Stimulated activated naive CD8-positive, alpha-beta T cell treated with anti-CD3 and anti-CD28 coated beads, Interleukin-15, amount 100 ng/mL, for 72 hours (primary cell): Measurements from ENCODE around the gene NEK1.
"Not testable (repeated sequence)": the region's sequence is repeated elsewhere in the genome, so short reads cannot be mapped to it uniquely, and the experiment has no call there.

ENCODE experiments used
- ATAC-seq: fragments of 150-1000 bp; cut with Tn5 transposase; 2 replicates; pipeline ENCODE4 v1.10.0; 2021; ENCODE audit warnings: mild to moderate bottlenecking, moderate library complexity
- DNase-seq, 2 donors: peaks; one replicate each; pipeline ENCODE4 v3.0.0; 2021 to 2022
- H3K27ac Mint-ChIP-seq, 2 donors: one replicate each; pipeline ENCODE4 v1.8.0; 2022; ENCODE audit warnings: mild to moderate bottlenecking in 2 of 2, mixed read lengths in 2 of 2, moderate library complexity in 2 of 2
- H3K27me3 Mint-ChIP-seq: one replicate; pipeline ENCODE4 v1.8.0; 2022; ENCODE audit warnings: mixed read lengths
- H3K4me1 Mint-ChIP-seq: one replicate; pipeline ENCODE4 v1.8.0; 2022; ENCODE audit warnings: mild to moderate bottlenecking, mixed read lengths
- H3K4me3 Mint-ChIP-seq, 2 donors: one replicate each; pipeline ENCODE4 v1.8.0; 2022; ENCODE audit warnings: mild to moderate bottlenecking in 2 of 2, mixed read lengths in 2 of 2, moderate library complexity in 1 of 2
- H3K9me3 Mint-ChIP-seq, 2 donors: one replicate each; pipeline ENCODE4 v1.8.0; 2022; ENCODE audit warnings: mixed read lengths in 2 of 2

Gene NEK1

GRCh38 chr4:169443748-169444147 is 168.6 kb downstream of the NEK1 start:
- Mint-ChIP-seq H3K9me3 (peaks cover 45 to 51% of the 10 kb centered on the region in 2 donors), H3K4me1 (no peaks in the 10 kb centered on the region), H3K4me3 (no peak overlapping the region), H3K27me3 (no peaks in the 10 kb centered on the region), H3K27ac (no peak overlapping the region)
- ATAC-seq (no peak), DNase-seq (no peak)

DNA sequence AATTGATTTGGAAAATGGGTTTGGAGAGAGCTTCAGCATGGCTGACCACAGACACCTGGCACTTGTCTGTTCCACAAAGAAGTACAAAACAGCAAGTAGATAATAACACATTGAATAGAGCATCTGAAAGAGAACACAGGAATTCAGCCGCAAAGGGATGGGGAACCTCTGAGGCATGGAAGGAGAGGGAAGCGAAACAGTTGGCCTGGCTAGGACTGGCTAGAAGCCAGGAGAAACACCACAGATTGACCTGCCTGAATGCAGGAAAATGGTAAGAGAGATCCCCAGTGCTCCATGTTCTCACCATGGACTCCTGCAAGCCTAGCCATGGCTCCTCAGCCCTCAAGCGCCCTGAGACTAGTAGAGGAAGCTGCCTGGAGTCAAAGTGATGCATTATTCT is 171.9 kb downstream of the NEK1 start:
- Mint-ChIP-seq H3K27ac (peak overlapping the region in 1 of 2 donors; percentile 87), H3K4me1 (no peaks in the 10 kb centered on the region), H3K27me3 (no peaks in the 10 kb centered on the region), H3K9me3 (peaks cover 26 to 32% of the 10 kb centered on the region in 2 donors), H3K4me3 (no peak overlapping the region)
- no peak for DNase-seq
- ATAC-seq = no peak

DNA sequence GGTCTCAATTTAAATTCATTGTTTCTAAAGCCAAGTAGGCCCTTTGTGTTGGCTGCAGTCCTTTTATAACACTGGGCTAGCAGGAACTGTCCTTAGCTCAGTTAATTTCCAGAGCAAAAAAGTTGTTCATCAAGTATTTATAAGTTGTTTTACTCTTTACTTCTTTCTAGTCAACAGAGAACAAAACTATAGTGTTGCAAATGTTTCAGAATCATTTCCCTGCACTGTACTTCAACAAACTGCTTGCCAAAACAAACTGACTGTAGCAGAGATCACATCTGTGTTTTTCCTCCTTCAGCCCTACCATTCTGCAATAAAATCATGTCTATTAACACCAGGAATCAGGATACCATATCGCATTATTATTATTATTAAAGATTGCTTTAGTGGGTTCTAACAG is 173.1 kb downstream of the NEK1 start:
- Mint-ChIP-seq H3K4me3 (no peak overlapping the region), H3K4me1 (no peaks in the 10 kb centered on the region), H3K27me3 (no peaks in the 10 kb centered on the region), H3K27ac (no peak overlapping the region), H3K9me3 (peaks cover 15 to 20% of the 10 kb centered on the region in 2 donors)
- DNase-seq (no peak), ATAC-seq (no peak)

- H3K27me3 Mint-ChIP-seq = no peaks in the 10 kb centered on the region
- no peaks in the 10 kb centered on the region for H3K4me1 Mint-ChIP-seq
- H3K27ac Mint-ChIP-seq = no peak overlapping the region
- DNase-seq = no peak
- H3K9me3 Mint-ChIP-seq = peaks cover 5 to 9% of the 10 kb centered on the region in 2 donors
- no peak for ATAC-seq
- H3K4me3 Mint-ChIP-seq = no peak overlapping the region
These were observed 174.3 kb downstream of the NEK1 start for GRCh38 chr4:169438057-169438480.

DNA sequence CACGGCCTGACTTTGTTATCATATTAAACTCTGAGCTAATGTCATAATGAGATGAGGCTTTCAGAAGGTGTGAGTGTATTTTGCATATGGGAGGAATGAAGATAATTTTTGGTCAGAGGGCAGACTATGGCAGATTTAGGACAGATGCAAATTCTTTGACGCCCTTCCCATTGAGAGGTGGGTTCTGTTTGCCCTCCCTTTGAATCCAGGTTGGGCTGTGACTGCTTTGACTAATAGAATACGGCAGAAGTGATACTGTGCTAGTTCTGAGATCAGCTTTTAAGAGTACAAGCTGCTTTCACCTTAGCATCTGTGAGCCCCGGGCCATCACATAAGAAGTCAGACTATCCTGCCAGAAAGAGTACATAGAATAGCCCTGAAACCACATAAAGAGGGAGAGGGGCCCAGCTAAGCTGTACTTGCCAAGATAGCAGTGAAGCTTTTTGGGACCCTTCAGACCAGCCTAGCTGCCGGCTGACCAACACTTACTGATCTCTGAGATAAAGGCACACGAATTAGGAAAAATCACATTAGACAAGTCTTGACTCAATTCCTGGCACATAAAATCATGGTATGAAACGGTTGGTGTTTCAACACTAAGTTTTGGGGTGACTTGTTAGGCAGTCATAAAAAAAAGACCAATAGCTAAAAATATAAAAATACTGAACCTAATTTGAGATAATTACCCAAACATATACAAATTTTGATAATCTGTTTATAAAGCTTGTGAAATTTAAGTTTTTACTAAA is 174.9 kb downstream of the NEK1 start:
- peaks cover 4 to 7% of the 10 kb centered on the region in 2 donors for H3K9me3 Mint-ChIP-seq
- no peak for ATAC-seq
- no peak for DNase-seq
- H3K4me1 Mint-ChIP-seq = no peaks in the 10 kb centered on the region
- H3K27ac Mint-ChIP-seq = no peak overlapping the region
- H3K27me3 Mint-ChIP-seq = no peaks in the 10 kb centered on the region
- no peak overlapping the region for H3K4me3 Mint-ChIP-seq

DNA sequence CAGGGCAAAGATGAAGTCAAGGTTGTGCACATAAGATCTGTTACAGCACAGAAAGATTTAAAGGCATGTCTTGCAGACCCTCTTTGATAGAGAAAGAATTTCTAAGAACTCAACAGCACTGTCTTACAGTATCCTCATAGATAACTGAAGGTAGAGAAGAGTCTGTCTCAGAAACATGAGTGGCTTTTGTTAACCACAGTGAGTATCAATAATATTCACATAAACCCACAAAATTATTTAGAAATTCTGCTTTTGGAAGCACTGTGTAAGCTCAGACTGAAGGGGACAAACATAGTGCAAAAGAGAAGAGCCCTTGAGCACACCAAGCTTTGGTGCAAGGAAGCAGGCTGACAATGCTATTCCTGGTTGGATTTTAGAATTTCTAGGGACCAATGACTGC is 175.6 kb downstream of the NEK1 start:
- H3K4me1 Mint-ChIP-seq = no peaks in the 10 kb centered on the region
- H3K27me3 Mint-ChIP-seq = no peaks in the 10 kb centered on the region
- ATAC-seq = no peak
- H3K4me3 Mint-ChIP-seq = no peak overlapping the region
- no peak overlapping the region for H3K27ac Mint-ChIP-seq
- H3K9me3 Mint-ChIP-seq = no peaks in the 10 kb centered on the region
- no peak for DNase-seq

- Mint-ChIP-seq H3K4me1 (no peaks in the 10 kb centered on the region), H3K27ac (no peak overlapping the region), H3K9me3 (no peaks in the 10 kb centered on the region), H3K27me3 (no peaks in the 10 kb centered on the region), H3K4me3 (no peak overlapping the region)
- DNase-seq (no peak), ATAC-seq (no peak)
These were observed 184.0 kb downstream of the NEK1 start for GRCh38 chr4:169428376-169428775.

DNA sequence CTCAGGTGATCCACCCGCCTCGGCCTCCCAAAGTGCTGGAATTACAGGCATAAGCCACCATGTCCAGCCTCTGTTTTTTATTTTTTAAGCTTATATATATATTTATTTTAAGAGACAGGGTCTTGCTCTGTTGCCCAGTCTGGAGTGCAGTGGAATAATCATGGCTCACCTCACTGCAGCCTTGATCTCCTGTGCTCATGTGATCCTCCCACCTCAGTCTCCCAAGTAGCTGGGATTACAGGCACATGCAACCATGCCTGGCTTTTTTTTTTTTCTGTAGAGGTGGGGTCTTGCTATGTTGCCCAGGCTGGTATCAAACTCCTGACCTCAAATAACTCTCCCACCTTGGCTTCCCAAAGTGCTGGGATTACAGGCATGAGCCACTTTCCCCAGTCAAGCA is 184.7 kb downstream of the NEK1 start:
- not testable (repeated sequence) for H3K27me3 Mint-ChIP-seq, DNase-seq, H3K27ac Mint-ChIP-seq, H3K4me3 Mint-ChIP-seq, H3K9me3 Mint-ChIP-seq, ATAC-seq, H3K4me1 Mint-ChIP-seq

GRCh38 chr4:169420291-169420690 is 192.1 kb downstream of the NEK1 start:
- no peak overlapping the region for H3K4me3 Mint-ChIP-seq
- DNase-seq (no peak), ATAC-seq (no peak)
- H3K27ac Mint-ChIP-seq = peak overlapping the region in 1 of 2 donors; percentile 25
- H3K9me3 Mint-ChIP-seq = no peaks in the 10 kb centered on the region
- H3K27me3 Mint-ChIP-seq = no peaks in the 10 kb centered on the region
- peaks cover 38% of the 10 kb centered on the region for H3K4me1 Mint-ChIP-seq

DNA sequence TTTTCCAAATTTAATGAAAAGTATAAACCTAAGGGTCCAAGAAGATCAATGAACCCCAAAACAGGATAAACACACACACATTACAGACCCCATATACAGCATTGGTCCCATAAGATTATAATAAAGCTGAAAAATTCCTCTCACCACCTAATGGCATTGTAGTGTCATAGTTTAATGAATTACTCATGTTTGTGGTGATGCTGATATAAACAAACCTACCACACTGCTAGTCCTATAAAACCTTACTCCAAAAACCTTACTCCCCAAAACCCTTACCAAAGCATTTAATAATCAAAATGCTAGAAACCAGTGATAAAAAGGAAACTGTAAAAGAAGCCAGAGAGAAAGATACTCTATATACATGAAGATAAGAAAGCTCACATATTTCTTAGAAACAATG is 193.5 kb downstream of the NEK1 start:
- H3K4me3 Mint-ChIP-seq = no peak overlapping the region
- H3K4me1 Mint-ChIP-seq = peaks cover 38% of the 10 kb centered on the region
- H3K27me3 Mint-ChIP-seq = no peaks in the 10 kb centered on the region
- no peaks in the 10 kb centered on the region for H3K9me3 Mint-ChIP-seq
- DNase-seq (no peak), ATAC-seq (no peak)
- no peak overlapping the region for H3K27ac Mint-ChIP-seq

GRCh38 chr4:169417629-169418282 is 194.6 kb downstream of the NEK1 start:
- Mint-ChIP-seq H3K27ac (no peak overlapping the region), H3K27me3 (no peaks in the 10 kb centered on the region), H3K4me3 (peak overlapping the region in 1 of 2 donors; percentile 48), H3K9me3 (no peaks in the 10 kb centered on the region), H3K4me1 (peaks cover 40% of the 10 kb centered on the region)
- DNase-seq = no peak
- ATAC-seq = no peak

DNA sequence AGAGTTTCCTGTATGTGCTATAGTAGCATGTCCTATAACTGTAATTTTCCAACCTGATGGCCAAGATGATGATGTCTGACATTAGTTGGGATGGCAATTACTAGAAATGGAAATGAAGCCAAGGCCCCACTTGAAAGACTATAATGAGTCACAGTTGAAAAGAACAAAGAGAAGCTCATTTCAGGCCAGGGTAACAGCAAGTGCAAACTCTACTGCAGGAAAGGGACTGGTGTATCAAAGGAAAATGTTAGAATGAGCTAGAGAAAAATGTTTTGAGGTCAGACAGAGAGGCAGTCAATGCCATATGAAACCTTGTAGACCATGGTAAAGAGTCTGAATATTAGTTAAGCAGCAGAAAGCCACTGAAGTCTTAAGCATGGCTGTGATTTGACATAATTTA is 195.4 kb downstream of the NEK1 start:
- peak overlapping the region; percentile 27 to 48 for H3K4me3 Mint-ChIP-seq
- H3K9me3 Mint-ChIP-seq = no peaks in the 10 kb centered on the region
- H3K27me3 Mint-ChIP-seq = no peaks in the 10 kb centered on the region
- H3K4me1 Mint-ChIP-seq = peaks cover 48% of the 10 kb centered on the region
- ATAC-seq (peak; percentile 96), DNase-seq (peak in 1 of 2 donors; percentile 28)
- peak overlapping the region in 1 of 2 donors; percentile 17 for H3K27ac Mint-ChIP-seq

- no peak overlapping the region for H3K27ac Mint-ChIP-seq
- DNase-seq (no peak), ATAC-seq (no peak)
- H3K4me1 Mint-ChIP-seq = peaks cover 51% of the 10 kb centered on the region
- no peak overlapping the region for H3K4me3 Mint-ChIP-seq
- no peaks in the 10 kb centered on the region for H3K9me3 Mint-ChIP-seq
- H3K27me3 Mint-ChIP-seq = no peaks in the 10 kb centered on the region
These were observed 195.9 kb downstream of the NEK1 start for GRCh38 chr4:169416461-169416860.

GRCh38 chr4:169414913-169415312 is 197.5 kb downstream of the NEK1 start:
- Mint-ChIP-seq H3K27me3 (no peaks in the 10 kb centered on the region), H3K27ac (no peak overlapping the region), H3K9me3 (no peaks in the 10 kb centered on the region), H3K4me3 (no peak overlapping the region), H3K4me1 (peaks cover 67% of the 10 kb centered on the region)
- DNase-seq = no peak
- no peak for ATAC-seq

DNA sequence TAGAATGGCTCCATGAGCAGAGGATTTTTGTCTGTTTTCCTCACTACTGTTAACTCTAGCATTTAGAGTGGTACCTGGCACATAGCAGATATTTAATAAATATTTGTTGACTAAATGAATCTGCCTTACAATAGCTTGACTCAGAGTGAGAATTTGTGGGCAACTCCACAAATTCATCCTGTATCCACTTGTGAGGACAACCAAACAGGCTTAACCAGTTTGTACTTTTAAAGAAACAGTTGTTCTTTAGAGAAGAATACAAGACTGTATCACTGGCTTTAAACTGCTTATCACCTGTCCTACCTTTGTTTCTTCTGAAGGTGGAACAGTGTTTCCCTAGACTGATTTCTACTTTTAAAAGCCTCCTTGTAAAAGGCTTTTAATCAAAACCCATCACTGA is 200.3 kb downstream of the NEK1 start:
- H3K9me3 Mint-ChIP-seq = no peaks in the 10 kb centered on the region
- DNase-seq (no peak), ATAC-seq (peak; percentile 3)
- no peaks in the 10 kb centered on the region for H3K27me3 Mint-ChIP-seq
- peak overlapping the region; percentile 48 to 82 for H3K27ac Mint-ChIP-seq
- peaks cover 45% of the 10 kb centered on the region for H3K4me1 Mint-ChIP-seq
- no peak overlapping the region for H3K4me3 Mint-ChIP-seq
